ENCODE results near the gene FLVCR1. TPM values are rescaled to one million over a fixed set of nuclear protein-coding genes. Genes with fewer than 3 reads are reported as not detected.

Gene FLVCR1
- total and polyA plus RNA-seq, 2 donors = 7.3 to 8.7 TPM

GRCh38 chr1:212935387-212935981 lies 77.4 kb downstream of the FLVCR1 start:
- H3K4me1 ChIP-seq (ENCODE audit: control insufficient read depth in 2 of 2, insufficient read depth in 2 of 2, low read length in 2 of 2) = peaks cover 0 to 3% of the 10 kb centered on the region in 2 donors
- no peaks in the 10 kb centered on the region for H3K9me3 ChIP-seq (ENCODE audit: control insufficient read depth in 2 of 2, insufficient read depth in 1 of 2, low read length in 1 of 2)
- no peaks in the 10 kb centered on the region for H3K27me3 ChIP-seq (ENCODE audit: control insufficient read depth in 2 of 2, insufficient read depth in 1 of 2, low read length in 1 of 2)
- DNase-seq (ENCODE audit: low read depth in 6 of 9, low spot score in 9 of 9) = no peak
- no peak overlapping the region for H3K27ac ChIP-seq (ENCODE audit: low read depth in 1 of 2, low read length in 1 of 2)
- 96% methylated on average over 7 of the region's 7 CpGs for WGBS
- no peaks in the 10 kb centered on the region for H3K36me3 ChIP-seq (ENCODE audit: control insufficient read depth in 2 of 2, insufficient read depth in 2 of 2, low read length in 1 of 2)
- no peak overlapping the region for H3K4me3 ChIP-seq (ENCODE audit: low read length in 2 of 2)

GRCh38 chr1:212937034-212937433 lies 79.0 kb downstream of the FLVCR1 start:
- H3K9me3 ChIP-seq (ENCODE audit: control insufficient read depth in 2 of 2, insufficient read depth in 1 of 2, low read length in 1 of 2) = no peaks in the 10 kb centered on the region
- peaks cover 0 to 3% of the 10 kb centered on the region in 2 donors for H3K4me1 ChIP-seq (ENCODE audit: control insufficient read depth in 2 of 2, insufficient read depth in 2 of 2, low read length in 2 of 2)
- H3K36me3 ChIP-seq (ENCODE audit: control insufficient read depth in 2 of 2, insufficient read depth in 2 of 2, low read length in 1 of 2) = no peaks in the 10 kb centered on the region
- no peak for DNase-seq (ENCODE audit: low read depth in 6 of 9, low spot score in 9 of 9)
- H3K27me3 ChIP-seq (ENCODE audit: control insufficient read depth in 2 of 2, insufficient read depth in 1 of 2, low read length in 1 of 2) = no peaks in the 10 kb centered on the region
- WGBS = 97% methylated on average over 3 of the region's 3 CpGs
- no peak overlapping the region for H3K27ac ChIP-seq (ENCODE audit: low read depth in 1 of 2, low read length in 1 of 2)
- no peak overlapping the region for H3K4me3 ChIP-seq (ENCODE audit: low read length in 2 of 2)

GRCh38 chr1:212938846-212939245 lies 80.8 kb downstream of the FLVCR1 start:
- peaks cover 0 to 3% of the 10 kb centered on the region in 2 donors for H3K4me1 ChIP-seq (ENCODE audit: control insufficient read depth in 2 of 2, insufficient read depth in 2 of 2, low read length in 2 of 2)
- no peak for DNase-seq (ENCODE audit: low read depth in 6 of 9, low spot score in 9 of 9)
- no peaks in the 10 kb centered on the region for H3K36me3 ChIP-seq (ENCODE audit: control insufficient read depth in 2 of 2, insufficient read depth in 2 of 2, low read length in 1 of 2)
- 98% methylated on average over 6 of the region's 6 CpGs for WGBS
- H3K4me3 ChIP-seq (ENCODE audit: low read length in 2 of 2) = no peak overlapping the region
- no peaks in the 10 kb centered on the region for H3K9me3 ChIP-seq (ENCODE audit: control insufficient read depth in 2 of 2, insufficient read depth in 1 of 2, low read length in 1 of 2)
- no peak overlapping the region for H3K27ac ChIP-seq (ENCODE audit: low read depth in 1 of 2, low read length in 1 of 2)
- no peaks in the 10 kb centered on the region for H3K27me3 ChIP-seq (ENCODE audit: control insufficient read depth in 2 of 2, insufficient read depth in 1 of 2, low read length in 1 of 2)

- no peaks in the 10 kb centered on the region for H3K9me3 ChIP-seq (ENCODE audit: control insufficient read depth in 2 of 2, insufficient read depth in 1 of 2, low read length in 1 of 2)
- H3K27me3 ChIP-seq (ENCODE audit: control insufficient read depth in 2 of 2, insufficient read depth in 1 of 2, low read length in 1 of 2) = no peaks in the 10 kb centered on the region
- peaks cover 0 to 3% of the 10 kb centered on the region in 2 donors for H3K4me1 ChIP-seq (ENCODE audit: control insufficient read depth in 2 of 2, insufficient read depth in 2 of 2, low read length in 2 of 2)
- no peak for DNase-seq (ENCODE audit: low read depth in 6 of 9, low spot score in 9 of 9)
- no peaks in the 10 kb centered on the region for H3K36me3 ChIP-seq (ENCODE audit: control insufficient read depth in 2 of 2, insufficient read depth in 2 of 2, low read length in 1 of 2)
- H3K4me3 ChIP-seq (ENCODE audit: low read length in 2 of 2) = no peak overlapping the region
- WGBS = 98% methylated on average over 1 of the region's 1 CpG
- no peak overlapping the region for H3K27ac ChIP-seq (ENCODE audit: low read depth in 1 of 2, low read length in 1 of 2)
These were observed 83.4 kb downstream of the FLVCR1 start for GRCh38 chr1:212941452-212941851.

GRCh38 chr1:212942679-212943392 lies 84.8 kb downstream of the FLVCR1 start:
- Histone ChIP-seq H3K4me3 (ENCODE audit: low read length in 2 of 2) (no peak overlapping the region), H3K27ac (ENCODE audit: low read depth in 1 of 2, low read length in 1 of 2) (no peak overlapping the region), H3K27me3 (ENCODE audit: control insufficient read depth in 2 of 2, insufficient read depth in 1 of 2, low read length in 1 of 2) (no peaks in the 10 kb centered on the region), H3K9me3 (ENCODE audit: control insufficient read depth in 2 of 2, insufficient read depth in 1 of 2, low read length in 1 of 2) (no peaks in the 10 kb centered on the region), H3K4me1 (ENCODE audit: control insufficient read depth in 2 of 2, insufficient read depth in 2 of 2, low read length in 2 of 2) (no peaks in the 10 kb centered on the region), H3K36me3 (ENCODE audit: control insufficient read depth in 2 of 2, insufficient read depth in 2 of 2, low read length in 1 of 2) (no peaks in the 10 kb centered on the region)
- WGBS = 89% methylated on average over 6 of the region's 6 CpGs
- DNase-seq (ENCODE audit: low read depth in 6 of 9, low spot score in 9 of 9) = no peak

GRCh38 chr1:212943393-212943710 lies 85.3 kb downstream of the FLVCR1 start:
- 98% methylated on average over 4 of the region's 4 CpGs for WGBS
- no peaks in the 10 kb centered on the region for H3K36me3 ChIP-seq (ENCODE audit: control insufficient read depth in 2 of 2, insufficient read depth in 2 of 2, low read length in 1 of 2)
- no peaks in the 10 kb centered on the region for H3K4me1 ChIP-seq (ENCODE audit: control insufficient read depth in 2 of 2, insufficient read depth in 2 of 2, low read length in 2 of 2)
- H3K27ac ChIP-seq (ENCODE audit: low read depth in 1 of 2, low read length in 1 of 2) = no peak overlapping the region
- DNase-seq (ENCODE audit: low read depth in 6 of 9, low spot score in 9 of 9) = no peak
- H3K4me3 ChIP-seq (ENCODE audit: low read length in 2 of 2) = no peak overlapping the region
- no peaks in the 10 kb centered on the region for H3K9me3 ChIP-seq (ENCODE audit: control insufficient read depth in 2 of 2, insufficient read depth in 1 of 2, low read length in 1 of 2)
- no peaks in the 10 kb centered on the region for H3K27me3 ChIP-seq (ENCODE audit: control insufficient read depth in 2 of 2, insufficient read depth in 1 of 2, low read length in 1 of 2)

GRCh38 chr1:212944229-212944901 lies 86.3 kb downstream of the FLVCR1 start:
- peaks cover 0 to 1% of the 10 kb centered on the region in 2 donors for H3K27me3 ChIP-seq (ENCODE audit: control insufficient read depth in 2 of 2, insufficient read depth in 1 of 2, low read length in 1 of 2)
- no peak overlapping the region for H3K4me3 ChIP-seq (ENCODE audit: low read length in 2 of 2)
- DNase-seq (ENCODE audit: low read depth in 6 of 9, low spot score in 9 of 9) = no peak
- WGBS = 85% methylated on average over 6 of the region's 6 CpGs
- no peaks in the 10 kb centered on the region for H3K4me1 ChIP-seq (ENCODE audit: control insufficient read depth in 2 of 2, insufficient read depth in 2 of 2, low read length in 2 of 2)
- no peaks in the 10 kb centered on the region for H3K36me3 ChIP-seq (ENCODE audit: control insufficient read depth in 2 of 2, insufficient read depth in 2 of 2, low read length in 1 of 2)
- no peaks in the 10 kb centered on the region for H3K9me3 ChIP-seq (ENCODE audit: control insufficient read depth in 2 of 2, insufficient read depth in 1 of 2, low read length in 1 of 2)
- no peak overlapping the region for H3K27ac ChIP-seq (ENCODE audit: low read depth in 1 of 2, low read length in 1 of 2)

- H3K9me3 ChIP-seq (ENCODE audit: control insufficient read depth in 2 of 2, insufficient read depth in 1 of 2, low read length in 1 of 2) = no peaks in the 10 kb centered on the region
- H3K4me1 ChIP-seq (ENCODE audit: control insufficient read depth in 2 of 2, insufficient read depth in 2 of 2, low read length in 2 of 2) = peaks cover 0 to 5% of the 10 kb centered on the region in 2 donors
- no peaks in the 10 kb centered on the region for H3K36me3 ChIP-seq (ENCODE audit: control insufficient read depth in 2 of 2, insufficient read depth in 2 of 2, low read length in 1 of 2)
- WGBS = 96% methylated on average over 2 of the region's 2 CpGs
- H3K27ac ChIP-seq (ENCODE audit: low read depth in 1 of 2, low read length in 1 of 2) = no peak overlapping the region
- H3K27me3 ChIP-seq (ENCODE audit: control insufficient read depth in 2 of 2, insufficient read depth in 1 of 2, low read length in 1 of 2) = peaks cover 0 to 8% of the 10 kb centered on the region in 2 donors
- H3K4me3 ChIP-seq (ENCODE audit: low read length in 2 of 2) = no peak overlapping the region
- DNase-seq (ENCODE audit: low read depth in 6 of 9, low spot score in 9 of 9) = no peak
These were observed 87.0 kb downstream of the FLVCR1 start for GRCh38 chr1:212945056-212945455.

GRCh38 chr1:212945463-212946160 lies 87.5 kb downstream of the FLVCR1 start:
- DNase-seq (ENCODE audit: low read depth in 6 of 9, low spot score in 9 of 9) = no peak
- Histone ChIP-seq H3K36me3 (ENCODE audit: control insufficient read depth in 2 of 2, insufficient read depth in 2 of 2, low read length in 1 of 2) (no peaks in the 10 kb centered on the region), H3K9me3 (ENCODE audit: control insufficient read depth in 2 of 2, insufficient read depth in 1 of 2, low read length in 1 of 2) (peaks cover 0 to 2% of the 10 kb centered on the region in 2 donors), H3K4me1 (ENCODE audit: control insufficient read depth in 2 of 2, insufficient read depth in 2 of 2, low read length in 2 of 2) (peaks cover 0 to 8% of the 10 kb centered on the region in 2 donors), H3K4me3 (ENCODE audit: low read length in 2 of 2) (no peak overlapping the region), H3K27me3 (ENCODE audit: control insufficient read depth in 2 of 2, insufficient read depth in 1 of 2, low read length in 1 of 2) (peaks cover 0 to 12% of the 10 kb centered on the region in 2 donors), H3K27ac (ENCODE audit: low read depth in 1 of 2, low read length in 1 of 2) (no peak overlapping the region)
- WGBS = 96% methylated on average over 4 of the region's 4 CpGs
